ENCODE data around the gene IL17B.

IL17B gene

DNA sequence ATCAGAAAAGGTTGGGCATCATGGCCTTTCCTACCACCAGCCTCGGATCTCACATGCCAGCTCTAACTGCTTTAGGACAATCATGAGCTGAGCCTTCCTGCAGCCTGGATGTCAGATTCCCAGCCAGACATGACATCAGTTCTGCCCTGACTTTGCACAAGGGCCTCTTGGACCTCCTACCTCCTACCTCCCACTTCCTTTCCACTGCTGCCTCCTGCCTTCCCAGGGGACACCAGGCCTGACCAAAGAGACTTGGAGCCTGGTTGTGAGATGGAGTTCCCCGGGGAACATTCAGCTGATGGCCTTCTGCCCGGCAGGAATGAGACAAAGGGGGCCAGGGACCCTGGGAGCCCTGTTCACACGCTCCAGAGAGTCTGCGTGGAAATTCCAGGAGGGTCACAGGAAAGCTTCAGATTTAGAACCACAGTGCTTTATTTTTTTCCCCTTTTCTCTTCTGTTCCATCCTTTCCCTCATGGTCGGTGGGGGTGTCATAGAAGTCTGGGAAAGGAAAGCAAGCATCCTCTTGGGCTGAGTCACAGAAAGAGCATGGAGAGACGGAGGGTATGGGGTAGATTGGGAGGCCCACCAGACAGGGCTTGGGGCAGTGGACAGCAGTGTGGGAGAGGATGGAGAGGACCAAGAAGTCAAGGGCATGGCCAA lies 35.4 kb upstream of the IL17B start:
- no peak for DNase-seq

DNA sequence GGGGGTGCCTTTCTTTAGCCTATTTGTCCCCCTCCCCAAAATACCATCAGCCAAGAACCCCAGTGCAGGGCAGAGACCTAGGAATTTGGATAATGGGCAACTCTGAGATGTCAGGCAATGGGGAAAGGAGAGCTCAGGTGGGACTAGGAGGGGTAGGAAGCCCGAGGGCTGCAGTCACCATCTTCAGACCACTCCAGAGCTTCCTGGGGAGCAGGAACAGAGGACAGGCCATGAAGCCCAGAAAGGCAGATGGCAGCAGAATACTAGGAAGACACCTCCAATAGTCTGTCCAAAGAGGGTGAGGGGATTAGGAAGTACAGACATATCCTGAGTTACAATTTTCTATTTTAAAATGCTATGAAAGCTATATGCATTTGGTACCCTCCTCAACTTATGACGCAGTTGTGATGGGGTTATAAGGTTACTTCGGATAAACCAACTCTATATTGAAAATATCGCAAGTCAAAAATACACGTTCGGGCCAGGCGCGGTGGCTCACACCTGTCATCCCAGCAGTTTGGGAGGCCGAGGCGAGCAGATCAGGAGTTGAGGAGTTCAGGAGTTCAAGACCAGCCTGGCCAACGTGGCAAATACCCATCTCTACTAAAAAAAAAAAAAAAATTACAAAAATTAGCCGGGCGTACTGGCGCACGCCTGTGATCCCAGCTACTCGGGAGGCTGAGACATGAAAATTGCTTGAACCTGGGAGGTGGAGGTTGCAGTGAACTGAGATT lies 34.6 kb upstream of the IL17B start:
- no peak for DNase-seq

DNA sequence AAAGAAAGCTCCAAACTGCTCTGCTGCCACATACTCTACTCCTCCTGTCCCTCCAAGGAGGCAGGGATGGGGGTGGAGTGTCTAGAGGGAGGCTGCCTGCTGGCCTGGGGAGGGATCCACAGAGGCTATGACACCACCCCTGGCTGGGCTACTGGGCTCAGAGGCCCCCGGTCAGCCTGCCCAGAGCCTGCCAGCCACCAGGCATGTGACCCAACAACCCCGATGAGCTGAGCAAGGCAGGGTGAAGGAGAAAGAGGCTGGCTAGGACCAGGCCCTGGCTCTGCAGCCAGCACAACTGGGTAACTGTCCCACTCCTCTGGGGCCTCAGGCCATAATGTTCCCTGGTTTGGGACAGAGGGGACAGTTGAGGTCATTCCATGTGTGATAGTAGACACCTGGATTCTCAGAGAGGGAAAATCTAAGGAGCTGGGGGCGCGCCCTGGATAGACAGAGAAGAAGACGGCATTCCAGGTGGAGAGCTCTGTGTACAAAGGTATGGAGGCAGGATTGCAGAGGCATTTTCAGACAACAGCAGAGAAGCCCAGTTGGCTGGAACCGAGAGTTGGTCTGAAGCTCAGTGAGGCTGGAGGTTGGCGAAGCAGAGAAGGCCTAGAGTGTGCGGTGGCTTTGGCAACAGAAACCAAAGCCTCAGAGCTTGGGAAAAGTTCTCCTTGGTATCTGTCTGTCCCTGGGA lies 33.8 kb upstream of the IL17B start:
- no peak for DNase-seq

DNA sequence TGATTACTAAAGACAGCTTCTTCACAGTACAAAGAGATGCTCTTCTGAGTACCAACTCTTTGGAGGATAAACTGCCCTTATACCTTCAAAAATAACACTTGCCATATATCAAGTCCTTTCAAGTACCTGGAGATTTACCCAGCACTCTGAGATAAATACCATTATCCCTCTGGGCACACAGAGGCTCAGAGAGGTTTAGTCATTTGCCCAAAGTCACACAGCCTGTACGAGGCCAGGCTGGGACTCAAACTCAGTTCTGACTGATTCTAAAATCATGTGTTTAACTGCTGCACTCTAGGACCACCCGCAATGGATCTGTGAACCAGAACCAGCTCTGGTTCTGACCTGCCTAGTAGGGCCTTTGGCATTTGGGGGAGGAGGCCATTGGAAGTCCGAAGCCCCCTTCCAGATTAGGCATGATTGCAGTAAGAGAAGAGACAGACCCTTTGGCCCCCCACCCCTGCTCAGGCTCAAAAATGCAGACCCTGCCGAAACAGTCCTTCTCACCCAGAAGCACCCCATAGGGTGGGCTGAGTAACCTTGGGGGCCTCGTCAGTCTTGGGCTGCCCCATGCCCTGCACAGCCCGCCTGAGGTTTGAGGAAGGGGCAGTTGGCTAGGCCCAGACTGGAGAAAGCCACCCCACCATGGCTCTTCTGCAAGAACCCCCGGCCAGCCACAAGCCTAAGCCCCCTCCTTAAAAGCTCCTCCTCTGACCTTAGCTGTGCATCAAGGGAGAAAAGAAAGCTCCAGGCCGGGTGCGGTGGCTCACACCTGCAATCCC lies 32.8 kb upstream of the IL17B start:
- DNase-seq, result no peak

DNA sequence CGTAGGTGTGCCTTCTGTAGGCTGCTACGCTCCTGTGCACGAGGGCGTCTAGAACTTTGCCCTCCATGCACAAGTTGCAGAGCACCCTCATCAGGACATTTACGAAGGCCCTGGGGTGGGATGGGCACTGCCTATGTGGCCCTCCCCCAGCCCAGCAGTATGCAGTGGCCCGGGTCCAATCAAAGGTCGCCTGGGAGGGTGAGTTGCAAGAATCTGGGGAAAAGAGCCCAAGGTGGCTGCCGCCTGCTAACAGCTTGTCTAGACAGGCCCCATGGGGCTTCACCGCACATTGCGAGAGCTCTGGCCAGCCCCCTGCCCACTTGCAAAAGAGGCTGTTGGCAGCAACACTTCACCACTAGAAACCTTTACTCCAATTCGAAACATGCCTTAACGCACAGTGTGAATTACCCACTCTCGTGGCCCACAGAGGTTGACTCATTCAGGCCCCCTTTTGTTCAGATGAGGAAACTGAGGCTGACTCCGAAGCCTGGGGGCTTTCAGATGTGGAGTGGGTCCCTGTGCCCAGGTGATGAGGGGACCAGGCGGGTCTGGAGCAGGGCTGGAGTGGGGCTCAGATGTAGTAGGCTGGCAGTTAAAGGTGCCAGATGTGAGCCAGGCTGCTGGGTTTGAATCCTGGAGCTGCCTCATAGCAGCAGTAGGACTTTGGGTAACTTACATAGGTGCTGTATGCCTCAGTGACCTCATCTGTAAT lies 31.8 kb upstream of the IL17B start:
- DNase-seq, result no peak

DNA sequence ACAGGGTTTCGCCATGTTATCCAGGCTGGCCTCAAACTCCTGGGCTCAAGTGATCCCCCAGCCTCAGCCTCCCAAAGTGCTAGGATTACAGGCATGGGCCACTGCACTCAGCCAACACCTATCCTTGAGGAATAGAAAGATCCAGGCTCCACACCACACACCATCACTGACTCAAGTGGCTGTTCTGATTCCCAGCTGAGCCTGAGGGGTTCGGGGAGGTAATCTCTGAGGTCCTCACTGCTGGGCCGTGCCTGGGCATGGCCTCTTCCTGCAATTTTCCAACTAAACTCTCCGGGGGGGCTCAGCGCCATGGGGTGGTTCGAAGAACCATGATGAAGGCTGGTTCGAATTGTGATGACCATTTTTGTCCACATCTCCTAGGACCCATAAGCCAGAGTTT lies 31.0 kb upstream of the IL17B start:
- DNase-seq, result no peak

DNA sequence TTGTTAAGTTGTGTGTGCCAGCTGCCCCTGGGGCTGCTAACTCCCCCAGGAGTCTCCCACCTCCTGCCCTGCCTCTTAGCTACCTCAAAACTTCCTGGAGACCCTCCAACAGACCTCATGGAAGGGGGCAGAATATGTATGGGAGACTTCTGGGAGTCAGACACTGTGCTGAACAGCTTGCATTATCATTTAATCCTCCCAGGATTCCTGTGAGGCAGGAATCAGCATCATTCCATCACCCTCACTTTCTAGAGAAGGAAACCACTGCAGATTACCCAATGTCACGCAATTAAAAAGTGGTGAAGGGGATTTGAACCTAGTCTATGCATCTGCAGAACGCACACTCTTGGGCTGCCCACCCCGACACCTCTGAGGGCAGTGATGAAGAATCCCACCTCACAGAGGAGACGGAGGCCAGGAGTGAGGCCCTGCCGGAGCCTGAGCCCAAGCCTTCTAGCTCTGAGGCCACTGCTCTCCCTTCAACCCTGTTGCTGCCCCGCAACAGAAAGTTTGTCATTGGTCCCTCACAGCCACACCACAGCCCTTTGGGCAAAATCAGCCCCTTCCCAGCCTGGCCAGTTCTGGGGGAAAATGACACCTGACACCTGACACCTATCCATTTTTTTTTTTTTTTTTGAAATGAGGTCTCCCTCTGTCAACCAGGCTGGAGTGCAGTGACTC lies 30.3 kb upstream of the IL17B start:
- DNase-seq, result no peak

DNA sequence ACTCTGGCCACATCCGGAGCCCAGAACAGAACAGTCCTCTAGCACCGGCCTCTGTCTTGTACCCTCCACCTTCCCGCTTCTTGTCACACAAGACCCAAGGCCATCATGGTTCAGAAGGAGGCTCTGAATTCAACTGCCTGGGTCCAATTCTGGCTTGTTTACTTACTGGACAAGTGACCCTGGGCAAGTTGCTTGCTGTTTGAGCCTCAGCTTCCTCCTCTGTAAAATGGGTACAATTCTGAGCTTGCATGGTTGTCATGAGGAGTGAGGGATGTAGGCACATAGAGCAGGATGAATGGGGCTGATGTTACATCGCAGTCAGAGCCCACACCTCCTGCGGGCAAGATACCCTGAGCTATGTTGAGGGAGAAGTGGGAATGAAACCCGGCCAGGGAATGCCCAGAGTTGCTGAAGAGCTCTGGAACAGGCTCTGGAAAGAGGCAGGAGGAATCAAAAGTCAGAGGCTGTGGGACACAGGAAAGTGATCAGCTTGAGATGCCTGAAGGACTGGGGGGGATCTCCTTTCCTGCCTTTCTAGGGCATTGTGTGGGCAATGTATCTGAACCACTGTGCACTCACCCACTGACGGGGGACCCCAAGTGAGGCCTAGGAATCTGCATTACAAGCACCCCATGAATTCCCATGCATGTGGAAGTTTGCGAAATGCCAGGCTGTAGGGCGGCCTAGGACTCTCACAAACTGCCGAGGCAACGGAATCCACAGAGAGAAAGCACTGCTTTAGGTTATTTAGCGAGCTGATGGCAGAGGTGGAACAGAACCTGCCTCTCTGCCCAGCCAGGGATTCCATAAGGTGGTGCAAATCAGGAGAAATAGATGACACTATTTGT lies 29.4 kb upstream of the IL17B start:
- no peak for DNase-seq

DNA sequence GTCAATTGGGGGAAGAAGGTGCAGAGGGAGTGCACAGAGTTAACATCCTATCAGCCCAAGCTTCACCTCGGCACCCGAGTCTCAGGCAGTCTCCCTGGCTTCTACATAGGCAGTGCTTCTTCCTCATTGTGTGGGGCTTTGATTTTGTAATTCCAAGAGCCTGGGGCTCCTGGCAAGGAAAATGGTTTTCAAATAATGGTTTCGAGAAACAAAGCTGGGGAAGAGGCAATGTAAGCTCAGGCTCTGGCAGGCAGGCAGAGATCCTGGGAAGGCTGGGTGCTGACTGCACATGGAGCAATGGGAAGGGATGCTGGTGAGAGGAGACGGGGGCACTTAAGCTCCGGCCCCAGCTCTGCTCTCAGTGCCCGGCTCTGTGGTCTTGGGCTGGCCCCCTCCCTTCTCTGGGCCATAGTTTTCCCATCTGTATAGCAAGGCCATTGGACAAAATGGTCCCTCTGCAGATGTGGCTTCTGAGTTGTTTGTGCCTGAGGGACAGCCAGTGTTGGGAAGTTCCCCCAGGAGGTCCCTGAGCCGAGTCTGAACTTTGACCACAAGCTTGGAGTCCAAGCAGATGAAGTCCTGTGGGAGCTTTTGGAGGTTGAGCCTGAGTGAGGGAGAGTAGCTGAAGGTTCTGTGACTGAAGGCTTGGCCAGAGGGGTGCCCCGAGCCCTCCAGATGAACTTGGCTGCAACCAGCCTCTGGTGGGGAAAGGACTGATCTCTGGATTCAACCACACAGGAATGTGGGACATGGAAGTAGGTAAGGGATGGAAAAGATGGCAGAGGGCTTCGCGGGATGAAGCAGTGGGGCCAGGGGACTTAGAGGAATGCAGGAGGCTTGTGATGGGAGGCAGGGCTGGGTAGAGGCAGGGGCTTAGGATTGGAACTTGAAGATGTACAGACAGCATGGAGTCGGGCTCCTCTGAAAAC lies 28.5 kb upstream of the IL17B start:
- DNase-seq, result no peak

DNA sequence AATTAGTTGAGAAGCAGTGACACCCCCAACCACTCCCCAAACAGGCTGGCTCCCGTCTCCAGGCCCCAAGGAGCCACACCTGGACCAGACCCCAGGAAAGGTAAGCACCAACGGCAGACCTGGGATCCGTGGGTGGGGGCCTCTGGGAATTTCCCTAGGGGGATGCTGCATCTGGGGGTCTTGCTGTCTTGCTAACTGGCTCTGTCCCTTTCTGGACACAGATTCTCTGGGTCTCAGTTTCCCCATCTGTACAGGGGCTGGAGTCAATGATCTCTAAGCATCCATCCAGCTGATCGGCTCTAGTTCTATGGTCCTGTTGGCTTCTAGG lies 27.9 kb upstream of the IL17B start:
- DNase-seq, result no peak

DNA sequence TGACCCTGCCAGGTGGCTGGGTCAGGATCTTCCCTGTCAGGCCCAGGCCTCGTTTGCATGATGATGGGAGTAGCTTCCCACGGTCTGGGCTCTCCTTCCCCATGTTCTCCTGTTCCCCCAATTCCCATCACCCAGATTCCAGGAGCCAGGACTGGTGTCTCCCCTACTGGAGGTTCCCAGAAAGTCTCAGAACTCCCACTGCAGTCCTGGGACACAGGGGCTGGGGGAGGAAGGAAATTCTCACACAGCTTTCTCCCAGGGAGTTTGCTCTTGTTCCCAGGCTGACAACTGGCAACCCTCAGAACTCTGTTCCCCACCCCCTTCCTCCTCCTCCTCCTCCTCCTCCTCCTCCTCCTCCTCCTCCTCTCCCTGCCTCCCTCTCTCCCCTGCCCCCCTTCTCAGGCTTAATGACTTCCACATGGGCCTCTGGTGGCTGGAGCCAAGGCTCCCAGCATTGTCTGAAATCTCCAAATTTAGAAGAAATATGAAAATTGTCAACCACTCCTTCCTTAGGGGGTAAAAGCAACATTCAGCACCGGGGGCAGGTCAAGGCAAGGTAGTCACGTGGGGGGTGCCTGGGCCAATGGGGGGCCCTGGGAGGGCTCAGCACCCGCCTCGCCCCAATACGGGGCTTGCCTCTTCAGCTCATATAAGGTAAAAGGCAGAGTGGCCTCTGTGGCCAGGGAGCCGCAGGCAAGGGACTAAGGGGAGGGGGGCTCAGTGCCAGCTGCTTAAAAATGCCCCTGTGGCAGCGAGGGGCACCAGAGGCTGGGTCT lies 27.3 kb upstream of the IL17B start:
- DNase-seq, result no peak

DNA sequence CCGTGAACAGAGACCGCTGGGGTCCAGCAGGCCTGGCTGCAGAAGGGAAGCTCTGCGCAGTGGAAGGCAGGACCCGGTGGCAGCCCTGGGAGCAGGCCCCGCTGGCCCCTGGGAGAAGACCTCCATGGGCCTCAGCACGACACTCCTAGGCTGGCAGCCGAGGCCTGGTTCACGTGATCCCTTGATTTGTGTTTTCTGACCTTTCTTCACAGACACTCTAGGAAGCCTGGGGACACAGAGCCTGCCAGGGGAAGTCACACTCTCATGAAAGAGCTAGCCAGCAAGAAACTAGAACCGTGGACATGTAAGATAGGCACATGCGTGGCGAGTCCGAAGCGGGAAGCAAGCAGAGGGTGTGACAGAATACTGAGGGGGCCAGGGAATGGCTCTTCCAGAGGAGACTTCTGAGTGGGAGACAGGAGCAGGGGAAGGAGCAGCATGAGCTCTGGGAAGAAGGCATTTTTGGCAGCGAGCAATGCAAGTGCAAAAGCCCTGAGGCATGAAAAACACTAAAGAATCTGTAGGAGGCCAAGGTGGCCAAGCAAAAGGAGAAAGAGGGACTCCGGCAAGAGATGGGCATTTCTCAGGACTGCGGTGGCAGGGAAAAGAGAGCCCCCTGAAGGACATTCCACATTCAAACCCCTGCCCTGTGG lies 26.6 kb upstream of the IL17B start:
- no peak for DNase-seq

DNA sequence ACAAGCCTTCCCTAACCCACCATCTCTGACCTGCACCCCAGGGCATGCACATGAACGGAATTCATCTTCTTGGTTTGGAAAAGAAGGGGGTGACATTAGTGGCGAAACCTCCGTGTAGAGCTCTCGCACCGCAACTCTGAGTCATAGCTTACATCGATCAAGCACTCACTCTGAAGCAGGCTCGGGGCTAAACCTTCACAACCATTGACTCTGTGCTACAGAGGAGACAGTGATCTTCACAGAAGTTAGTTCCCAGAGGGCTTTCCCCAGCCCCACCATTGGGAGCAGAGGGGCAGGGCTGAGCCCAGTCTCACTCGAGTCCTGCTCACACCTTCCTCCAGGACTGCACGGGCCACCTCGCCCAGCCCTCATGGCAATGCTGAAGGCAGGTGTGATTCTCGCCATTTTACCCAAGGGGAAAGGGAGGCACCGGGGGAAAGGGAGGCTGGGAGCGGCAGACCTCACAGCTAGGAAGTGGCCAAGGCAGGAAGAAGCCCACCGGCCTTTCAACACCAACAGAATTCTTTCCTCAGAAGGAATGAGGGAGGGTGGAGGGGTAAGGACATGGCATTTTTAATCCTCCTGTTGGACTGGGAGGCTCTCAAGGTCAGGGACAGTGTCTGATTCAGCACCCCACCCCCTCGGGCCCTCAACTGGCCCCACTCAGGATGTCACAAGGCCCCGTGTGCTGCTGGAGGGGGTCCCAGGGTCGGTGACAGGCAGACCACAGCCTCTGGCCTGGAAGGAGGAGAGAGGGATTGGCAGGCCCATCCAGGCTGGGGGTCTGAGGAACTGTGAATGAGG lies 25.9 kb upstream of the IL17B start:
- DNase-seq, result no peak

DNA sequence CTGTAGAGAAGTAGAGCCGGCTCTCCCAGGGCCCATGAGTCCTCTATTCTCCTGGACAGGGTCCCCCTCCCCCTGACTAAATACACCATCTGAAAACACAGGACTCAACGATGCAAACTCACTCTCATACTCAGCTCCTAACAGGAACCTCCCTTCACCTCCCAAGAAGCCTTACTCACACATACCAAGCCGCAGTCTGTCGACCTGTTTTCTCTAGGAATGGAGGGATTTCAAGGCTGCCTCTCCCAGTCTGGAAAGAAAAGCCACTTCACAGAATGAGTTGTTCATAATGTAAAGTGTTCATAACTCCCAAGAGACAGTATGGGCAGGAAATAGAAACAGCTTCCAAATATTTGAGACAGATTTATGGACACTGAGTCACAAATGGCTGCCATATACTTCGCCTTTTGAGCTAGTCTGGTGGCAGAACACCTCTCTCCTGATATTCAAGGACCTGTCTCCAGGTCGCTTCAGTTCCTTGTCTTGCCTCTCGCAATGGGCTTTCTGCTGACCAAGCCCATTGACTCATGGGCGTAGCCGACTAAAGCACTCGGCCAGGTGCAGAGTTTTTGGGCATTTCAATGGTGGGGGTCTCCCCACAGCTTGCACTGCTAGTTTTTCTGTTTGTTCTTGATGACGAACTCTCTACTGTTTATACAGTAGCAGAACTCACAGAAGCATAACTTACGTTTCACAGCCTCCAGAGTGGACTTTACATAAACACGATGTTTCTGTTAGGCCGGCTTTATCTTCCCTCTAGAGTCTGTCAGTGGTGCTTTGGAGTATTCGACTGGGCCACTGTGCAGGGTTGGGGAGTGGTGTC lies 25.0 kb upstream of the IL17B start:
- DNase-seq, result no peak

DNA sequence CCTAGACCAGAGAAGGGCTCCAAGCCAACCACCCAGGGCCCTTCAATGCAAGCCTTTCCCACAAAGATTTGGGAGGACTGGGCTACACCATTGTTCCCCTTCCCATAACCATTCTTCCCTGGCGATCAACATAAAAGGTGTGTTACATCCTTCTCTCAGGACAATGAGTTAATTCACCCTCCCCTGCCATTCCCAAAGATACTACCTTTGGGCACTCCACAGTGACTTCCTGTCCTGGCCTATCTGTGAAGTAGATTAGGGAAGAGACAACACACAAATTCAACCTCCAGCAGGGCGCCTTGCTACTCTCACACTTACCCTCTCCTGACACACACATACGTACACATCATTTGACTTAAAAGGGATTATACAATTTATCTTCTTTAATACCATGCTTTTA lies 23.2 kb upstream of the IL17B start:
- no peak for DNase-seq

DNA sequence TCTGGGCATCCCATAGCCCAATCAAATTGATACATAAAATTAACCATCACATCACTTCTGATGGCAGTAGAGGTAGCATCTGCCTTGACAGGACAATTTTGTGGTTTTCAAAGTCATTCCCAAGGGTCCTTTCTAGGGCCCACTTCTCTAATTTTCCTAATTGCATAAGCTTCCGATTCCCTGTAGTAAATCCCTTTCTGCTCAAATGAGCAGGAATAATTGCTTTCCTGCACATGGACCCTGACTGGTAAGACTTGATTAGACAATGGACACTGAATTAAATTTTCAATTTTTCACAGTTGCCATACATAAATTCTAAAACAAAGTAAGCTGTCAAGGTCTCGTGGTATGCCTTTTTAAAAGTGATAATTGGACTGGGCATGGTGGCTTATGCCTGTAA lies 22.0 kb upstream of the IL17B start:
- DNase-seq, result no peak

DNA sequence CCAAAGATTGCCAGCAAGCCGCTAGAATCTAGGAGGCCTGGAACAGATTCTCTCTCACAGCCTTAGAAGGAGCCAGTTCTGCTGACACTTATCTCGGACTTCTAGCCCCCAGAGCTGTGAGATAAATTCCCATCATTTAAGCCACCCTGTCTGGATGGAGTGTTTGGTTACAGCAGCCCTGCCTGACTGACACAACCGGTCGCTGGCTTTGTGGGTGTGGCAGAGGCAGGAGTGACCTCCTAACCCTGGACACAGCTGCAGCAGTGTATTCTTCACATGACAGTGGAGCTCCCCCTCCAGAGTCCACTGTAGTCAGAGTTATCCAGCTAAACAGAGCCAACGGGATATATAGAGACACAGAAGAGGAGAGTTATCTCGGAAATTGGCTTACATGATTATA lies 21.2 kb upstream of the IL17B start:
- DNase-seq, result no peak

Data from activated gamma-delta T cell treated with Interleukin-2 at 50 U/mL for 16 hours (primary cell).